SHP77 treated with DMSO at 0.1 percent for 48 hours (cell line): ENCODE data around the gene PIK3IP1.

Experiments
- DNase-seq: peaks from one replicate; lab custom pipeline; 2025; lab: John Stamatoyannopoulos, UW

The PIK3IP1 gene

DNA sequence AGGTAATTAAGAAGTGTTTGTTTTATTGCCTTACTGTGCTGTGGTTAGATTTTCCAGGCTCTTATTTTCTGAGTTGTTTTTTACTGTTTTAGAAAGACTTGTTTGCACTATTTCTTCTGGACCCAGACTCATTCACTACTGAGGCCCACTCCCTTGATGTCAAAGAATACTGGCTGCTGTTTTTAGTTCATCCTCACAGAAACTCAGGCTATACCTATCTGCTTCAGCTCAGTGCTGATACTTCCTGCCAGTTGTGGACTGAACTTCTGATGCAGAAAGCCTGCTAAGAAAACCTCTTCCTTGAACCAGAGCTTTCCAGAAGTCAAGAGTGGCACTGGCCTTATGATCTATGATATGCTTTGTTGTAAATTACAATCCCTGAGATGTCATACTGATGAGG lies 15.9 kb upstream of the PIK3IP1 start:
- DNase-seq: no peak

DNA sequence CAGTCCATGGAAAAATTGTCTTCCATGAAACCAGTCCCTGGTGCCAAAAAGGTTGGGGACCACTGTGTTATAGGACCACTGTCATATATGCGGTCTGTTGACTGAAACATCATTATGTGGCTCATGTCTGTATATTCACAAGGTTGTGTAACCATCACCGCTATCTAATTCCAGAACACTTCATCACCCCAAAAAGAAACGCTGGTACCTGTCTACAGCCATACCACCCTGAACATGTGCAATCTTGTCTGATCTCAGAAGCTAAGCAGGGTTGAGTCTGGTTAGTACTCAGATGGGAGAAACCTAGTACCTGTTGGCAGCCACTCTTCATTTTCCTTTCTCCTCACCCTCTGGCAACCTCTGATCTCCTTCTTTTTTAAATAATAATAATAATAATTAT lies 12.9 kb upstream of the PIK3IP1 start:
- no peak for DNase-seq

DNA sequence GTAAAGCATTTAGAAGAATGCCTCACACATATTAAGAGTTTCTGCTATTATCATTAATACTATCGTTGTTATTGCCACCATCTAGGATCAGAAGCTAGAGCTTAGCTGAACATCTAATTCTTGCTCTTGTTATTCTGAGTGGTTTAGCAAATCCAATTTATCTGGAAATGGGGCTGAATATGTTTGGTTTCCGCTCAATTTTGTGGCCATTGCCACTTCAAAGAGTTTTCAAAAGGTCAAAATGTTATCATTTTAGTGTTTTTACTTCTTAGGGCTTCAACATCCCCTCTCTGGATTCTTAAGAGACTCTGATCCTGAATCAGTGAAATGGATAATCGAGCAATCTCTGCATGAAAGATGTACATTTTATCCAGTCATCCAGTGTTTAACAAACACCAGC lies 10.2 kb upstream of the PIK3IP1 start:
- DNase-seq: no peak

DNA sequence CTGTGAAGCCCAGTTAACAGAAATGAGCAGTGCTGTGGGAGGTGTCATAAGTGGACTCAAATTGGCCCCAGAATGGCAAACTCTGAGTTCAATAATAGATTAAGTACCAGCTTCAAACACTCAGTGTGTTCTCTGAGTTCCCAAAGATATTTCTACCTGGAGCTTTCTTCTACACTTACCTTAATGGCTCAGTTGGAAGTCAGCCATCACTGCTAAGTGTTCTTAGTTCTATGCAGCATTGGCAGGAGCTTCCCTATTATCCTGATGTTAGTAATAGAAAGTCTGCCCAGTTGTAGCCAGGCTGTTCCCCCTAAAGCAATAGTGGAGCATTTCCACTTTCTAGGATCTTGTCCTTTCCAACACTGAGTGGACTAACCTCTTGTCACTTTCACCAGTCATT lies 9.7 kb upstream of the PIK3IP1 start:
- DNase-seq: no peak

DNA sequence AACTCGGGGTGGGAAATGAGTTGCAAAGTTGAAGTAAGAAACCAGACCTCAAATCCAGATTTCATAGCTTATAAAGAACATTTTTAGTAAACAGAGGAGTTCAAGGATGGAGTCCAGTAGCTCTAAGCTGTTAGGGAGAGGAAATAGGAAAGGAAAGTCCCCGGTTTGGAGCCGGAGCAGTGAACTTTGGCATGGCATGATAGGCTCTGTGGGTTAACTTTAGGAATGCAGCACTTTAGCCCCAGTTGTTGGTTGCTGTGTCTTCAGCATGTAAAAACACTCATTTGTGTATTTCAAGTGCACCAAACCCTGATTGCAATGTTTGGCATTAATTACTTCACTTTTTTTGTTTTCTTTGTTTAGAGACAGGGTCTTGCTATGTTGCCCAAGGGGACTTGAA lies 8.6 kb upstream of the PIK3IP1 start:
- DNase-seq: no peak

DNA sequence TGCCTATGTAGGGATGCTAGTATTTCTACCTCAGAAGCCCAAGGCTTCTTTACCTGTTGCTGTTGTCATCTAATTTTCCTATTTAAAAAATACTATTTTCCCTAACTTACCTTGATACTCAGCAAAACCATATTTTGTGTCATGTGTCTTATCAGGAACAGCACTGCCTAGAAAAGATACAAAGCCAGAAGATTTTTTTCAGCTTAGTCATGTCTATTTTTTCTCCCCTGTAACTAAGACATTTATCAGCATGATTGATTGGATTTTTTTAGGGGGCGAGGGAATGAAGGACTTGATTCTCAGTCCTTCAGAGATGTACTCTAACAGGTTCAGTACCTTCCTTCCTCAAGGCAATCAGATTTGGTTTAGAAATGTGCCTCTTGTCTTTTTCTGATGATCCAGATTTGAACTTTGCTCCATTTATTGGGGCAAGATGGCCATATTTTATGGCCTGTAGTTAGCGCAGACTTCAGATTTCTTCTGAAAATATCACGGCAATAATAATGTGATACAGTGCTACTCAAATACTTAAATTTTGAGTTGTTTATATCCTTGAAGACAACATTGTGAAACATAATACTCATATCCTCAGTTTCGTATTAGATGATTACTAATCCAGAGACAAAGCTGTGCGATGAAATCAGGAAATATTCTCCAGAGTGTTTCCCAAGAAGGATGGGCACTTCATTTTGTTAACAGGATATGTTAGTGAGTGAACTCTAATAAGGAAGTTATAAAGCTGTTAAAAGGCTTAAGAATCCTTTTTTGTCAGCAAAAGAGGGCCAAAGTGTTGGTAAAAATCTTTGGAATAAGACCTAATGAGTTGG lies 3.8 kb upstream of the PIK3IP1 start:
- DNase-seq: no peak

DNA sequence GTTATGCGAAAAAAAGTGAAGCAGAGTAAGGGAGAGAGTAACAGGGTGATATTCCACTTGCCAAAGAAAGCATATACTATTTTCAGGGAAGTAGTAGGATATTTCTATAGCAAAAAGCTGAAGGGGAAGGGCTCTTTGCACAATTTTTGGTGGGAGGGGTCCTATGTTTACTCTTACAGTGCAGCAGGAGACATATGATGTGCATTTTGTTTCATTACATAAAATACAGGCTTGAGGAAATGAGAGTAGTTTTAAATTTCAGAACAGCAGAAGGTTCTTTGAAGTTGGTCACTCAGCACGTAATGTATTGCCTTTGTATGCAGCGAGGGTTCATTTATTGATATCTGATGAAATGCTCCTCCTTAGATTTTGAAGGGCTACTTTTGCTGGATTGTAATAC lies 3.1 kb upstream of the PIK3IP1 start:
- no peak for DNase-seq

DNA sequence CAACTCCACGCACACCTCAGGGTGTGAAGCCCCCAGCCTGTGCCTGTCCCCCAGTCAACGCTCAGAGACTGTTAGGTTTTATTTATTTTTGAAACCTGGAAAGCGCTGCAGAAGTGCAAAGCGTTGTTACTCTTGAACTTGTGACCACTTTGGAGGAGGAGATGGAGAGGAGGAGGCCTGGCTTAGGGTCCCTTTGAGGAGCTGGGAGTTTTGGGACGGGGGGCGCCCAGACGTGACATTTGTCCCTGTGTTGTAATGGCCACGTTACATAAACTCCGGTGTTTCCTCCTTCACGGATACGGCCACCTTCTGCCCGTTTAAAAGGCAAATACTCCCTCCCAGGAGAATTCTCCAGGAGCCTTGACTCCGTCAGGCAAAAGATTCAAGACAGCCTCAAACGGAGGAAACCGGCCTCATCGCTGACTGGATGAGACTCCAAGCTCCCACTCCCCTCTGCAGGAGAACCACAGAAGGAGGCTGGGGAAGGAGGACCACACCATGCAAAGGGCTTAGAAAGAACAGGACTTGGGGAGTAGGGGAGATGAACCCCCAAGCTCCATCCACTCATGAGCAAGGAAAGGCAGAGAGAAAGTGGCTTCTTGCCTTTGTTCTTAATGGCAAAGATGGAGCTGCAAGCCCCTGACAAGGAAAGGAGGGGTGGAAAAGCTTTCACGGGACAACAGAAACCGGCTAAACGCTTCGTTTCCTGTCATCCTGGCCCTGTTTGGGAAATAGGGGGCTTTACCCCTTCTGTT lies 630 bp downstream of the PIK3IP1 start:
- no peak for DNase-seq

DNA sequence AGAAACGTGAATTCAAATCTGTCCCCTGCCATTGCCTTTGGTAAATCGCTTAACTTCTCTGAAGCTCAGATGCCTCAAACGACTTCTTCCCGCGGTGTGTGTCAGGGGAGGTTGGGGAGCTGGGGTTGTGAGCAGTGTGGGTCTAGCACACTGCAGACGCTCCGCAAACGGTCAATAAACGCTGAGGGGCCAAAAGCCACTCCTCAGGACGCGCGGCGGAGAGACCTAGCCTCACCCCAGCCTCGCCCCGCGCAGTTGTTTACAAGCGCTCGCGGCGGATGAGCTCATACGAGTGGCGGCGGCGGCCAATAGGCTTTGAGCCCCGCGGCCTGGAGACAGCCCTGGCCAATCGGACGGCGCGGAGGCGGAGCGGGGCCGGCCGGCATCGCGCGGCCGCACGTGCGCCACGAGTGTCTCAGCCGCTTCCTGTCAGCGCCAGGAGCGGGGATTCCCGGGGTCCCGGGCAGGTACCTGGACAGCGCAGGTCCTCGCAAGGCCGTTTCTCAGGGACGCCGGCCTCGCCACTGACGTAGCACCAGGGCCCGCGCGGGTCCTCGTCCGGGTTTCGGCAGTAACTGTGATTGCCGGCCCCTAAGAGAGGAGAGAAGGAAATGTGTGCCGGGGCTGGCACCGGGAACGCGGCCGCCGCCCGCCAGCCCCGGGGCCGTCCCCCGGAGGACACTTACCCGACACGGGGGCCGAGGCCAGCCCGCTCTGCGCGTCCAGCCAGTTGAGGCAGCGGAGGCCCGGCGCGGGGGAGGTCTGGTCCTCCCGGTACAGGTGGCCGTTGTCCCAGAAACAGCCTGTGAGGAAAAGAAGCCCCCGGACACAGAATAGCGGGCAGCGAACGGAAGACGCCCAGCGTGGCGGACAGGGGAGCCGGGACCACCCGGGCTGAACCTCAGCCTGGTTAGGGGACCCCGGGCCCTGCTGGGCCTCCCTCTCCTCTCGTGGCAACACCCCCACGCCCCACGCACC lies 1.5 kb downstream of the PIK3IP1 start:
- DNase-seq: peak; percentile 80

DNA sequence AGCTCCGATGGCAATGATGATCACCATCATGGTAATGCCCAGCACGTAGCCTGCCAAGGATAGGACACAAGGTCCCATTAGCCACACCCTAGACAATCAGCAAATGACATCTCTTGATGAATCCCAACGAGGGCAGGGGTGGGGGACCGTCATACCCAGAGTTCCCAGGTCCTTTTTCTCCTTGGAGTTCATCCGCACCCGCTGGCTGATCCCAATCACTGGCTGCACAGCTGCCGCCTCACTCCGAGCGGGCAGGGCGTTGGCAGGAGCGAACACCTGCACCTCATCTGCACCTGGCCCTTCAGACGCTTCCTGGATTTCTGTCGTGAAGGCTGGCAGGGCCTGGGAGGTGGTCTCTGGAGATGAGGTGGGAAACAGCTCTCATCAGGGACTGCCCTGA lies 2.9 kb downstream of the PIK3IP1 start:
- DNase-seq: peak; percentile 59

DNA sequence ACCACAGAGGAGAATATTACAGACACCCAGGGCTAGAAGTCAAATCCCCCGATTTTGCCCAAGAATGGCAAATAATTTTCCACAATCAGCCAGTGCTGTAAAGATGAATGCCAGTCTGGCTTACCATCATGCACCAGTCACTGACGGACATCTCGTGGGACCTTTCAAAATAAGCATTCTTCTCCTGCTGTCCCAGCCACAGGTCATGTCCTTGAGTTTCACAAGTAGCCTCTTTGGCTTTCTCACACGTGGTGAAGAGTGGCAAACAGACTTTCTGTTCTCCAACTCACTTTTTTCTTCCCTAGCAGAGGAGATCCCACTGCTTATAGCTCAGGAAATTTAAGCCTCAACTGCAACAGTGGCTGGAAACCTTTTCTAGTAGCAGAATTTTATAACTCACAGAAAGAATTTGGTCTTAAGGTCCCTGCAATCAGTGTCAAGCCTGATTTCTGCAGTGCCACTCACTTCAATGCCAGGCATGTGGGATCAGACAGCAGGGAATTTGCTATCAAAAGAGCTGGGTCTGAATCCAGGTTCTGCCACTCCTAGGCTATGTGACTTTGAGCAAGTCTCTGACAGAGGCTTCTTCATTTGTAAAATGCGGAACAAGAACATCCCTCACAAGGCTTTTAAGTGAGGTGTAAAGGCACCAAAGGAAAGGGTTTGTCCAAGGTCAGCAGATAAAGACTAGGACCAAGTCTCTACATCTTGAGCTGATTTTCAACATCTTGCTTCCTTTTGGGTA lies 3.6 kb downstream of the PIK3IP1 start:
- no peak for DNase-seq

DNA sequence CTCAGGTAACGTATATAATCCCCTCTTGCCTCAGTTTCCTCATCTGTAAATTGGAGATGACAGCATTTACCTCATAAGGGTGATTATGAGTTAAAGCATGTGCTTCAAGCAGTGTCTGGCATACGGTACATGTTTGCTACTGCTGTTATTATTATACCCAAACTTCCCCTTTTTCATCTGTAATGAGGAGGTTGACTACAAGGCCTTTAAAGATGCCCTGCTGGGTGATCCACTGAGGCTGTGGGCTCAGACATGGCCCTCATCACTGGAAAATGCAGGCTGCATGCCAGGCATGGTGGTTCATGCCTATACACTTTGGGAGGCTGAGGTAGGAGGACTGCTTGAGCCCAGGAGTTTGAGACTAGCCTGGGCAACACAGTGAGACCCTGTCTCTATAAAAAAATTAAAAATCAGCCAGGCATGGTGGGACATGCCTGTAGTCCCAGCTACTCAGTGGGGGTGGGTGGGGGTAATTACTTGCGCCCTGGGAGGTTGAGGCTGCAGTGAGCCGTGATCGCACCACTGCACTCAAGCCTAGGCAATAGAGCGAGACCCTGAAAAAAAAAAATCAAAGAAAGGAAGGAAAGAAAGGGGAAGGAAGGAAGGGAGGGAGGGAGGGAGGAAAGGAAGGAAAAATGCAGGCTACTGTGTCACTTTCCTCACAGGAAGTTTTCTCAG lies 4.3 kb downstream of the PIK3IP1 start:
- DNase-seq: no peak

DNA sequence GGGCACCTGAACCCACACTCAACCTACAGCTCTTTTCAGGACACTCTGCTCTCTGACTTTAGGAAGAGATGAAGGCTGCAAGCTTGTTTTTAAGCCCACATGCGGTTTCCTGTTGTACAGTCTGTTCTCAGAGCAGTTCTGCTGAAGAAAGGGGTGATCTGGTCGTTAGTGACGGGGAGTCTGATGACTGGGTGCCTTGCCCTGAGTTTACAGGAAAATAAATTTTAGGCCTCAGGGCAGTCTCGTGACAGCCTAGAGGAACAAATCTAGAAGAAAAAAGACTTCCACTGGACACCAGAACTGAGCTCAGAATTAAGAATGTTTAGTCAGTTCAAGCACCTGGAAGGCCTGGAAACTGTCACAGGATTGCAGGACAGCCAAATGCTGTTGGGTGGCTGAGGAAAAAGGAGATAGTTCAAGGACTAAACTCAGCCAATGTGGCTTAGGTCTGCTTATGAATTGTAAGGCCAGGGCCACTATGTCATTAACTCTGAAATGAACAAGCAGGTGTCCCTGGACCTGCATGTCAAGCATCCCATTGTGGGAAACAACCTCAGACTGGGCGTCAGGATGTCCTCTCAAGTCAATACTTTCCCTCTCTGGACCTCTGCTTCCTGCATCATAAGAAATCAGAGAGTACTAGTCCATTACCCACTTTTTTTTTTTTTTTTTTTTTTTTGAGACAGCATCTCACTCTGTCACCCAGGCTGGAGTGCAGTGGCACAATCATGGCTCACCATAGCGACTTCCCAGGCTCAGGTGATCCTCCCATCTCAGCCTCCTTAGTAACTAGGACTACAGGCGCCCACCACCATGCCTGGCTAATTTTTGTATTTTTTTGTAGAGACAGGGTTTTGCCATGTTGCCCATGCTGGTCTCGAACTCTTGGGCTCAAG lies 5.7 kb downstream of the PIK3IP1 start:
- DNase-seq: no peak

DNA sequence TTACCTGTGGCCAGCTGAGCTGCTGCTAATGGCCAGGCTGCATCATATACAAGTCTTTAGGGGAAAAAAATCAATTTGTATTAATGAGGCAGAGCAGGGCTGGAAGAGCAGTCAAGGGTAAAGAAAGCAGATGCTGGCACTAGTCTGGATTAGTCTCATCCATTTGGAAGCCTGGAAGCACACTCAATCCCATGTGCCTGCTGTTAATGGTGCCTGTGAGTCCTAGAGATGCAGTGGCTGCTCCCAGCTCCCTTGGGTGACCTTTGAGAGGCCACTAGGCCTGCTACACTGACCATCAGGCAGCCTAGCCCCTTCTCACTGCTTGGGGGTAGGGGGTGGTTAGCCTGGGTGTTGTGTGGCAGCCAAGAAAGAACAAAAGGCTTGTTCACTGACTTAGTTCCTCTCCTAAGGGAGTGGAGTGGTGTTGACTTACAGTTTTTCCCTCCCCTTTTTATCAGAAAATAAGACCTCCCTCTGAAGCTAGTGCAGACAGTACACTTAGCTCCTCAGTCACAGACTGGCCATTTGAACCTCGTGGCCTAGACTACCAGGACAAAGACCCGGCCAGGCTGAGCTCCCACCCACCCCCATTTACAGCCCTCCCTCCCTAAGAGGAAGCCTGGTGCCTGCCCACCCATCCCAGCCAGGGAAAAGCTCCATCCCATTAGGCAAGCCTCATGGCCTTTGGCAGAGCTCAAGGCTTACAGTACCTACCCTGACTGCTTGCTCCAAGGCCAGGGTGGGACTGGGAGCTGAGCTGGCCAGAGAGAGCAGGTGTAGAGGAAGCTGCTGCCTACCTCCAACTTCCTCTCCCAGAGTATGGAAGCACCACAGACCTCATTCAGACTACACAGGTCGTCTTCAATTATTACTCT lies 7.8 kb downstream of the PIK3IP1 start:
- no peak for DNase-seq

DNA sequence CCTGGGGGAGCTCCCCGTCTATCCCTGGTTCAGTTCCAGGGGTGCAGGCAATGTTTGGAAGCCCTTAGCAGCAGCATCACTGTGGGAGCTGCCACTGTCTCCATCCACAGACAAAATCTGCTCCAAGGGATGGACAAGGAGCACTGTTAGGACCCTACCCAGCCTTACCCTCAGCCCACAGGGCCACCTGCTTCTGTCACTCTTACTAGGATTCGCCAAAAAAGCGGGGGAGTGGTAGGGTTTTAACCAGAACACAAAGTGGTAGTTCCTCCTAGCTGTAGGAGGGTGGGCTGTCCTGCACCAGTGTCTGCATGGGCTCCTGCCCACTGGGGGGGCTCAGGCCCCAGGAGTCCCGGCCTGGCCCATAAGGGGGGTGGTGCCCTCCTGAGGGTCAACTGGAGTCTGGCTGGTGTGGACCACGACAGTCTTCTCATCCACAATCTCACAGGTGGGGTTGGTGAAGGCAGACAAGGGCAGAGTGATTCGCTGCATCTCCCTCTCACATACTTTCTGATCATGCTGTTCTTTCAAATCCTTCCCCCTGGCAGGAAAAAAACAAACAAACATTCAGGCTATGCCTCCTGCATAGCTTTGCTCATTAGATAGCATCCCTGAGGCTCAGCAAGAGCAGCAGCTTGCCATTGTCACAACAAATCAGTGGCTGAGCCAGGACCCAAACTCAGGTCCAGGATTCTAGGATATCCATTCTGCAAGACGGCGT lies 9.4 kb downstream of the PIK3IP1 start:
- no peak for DNase-seq

DNA sequence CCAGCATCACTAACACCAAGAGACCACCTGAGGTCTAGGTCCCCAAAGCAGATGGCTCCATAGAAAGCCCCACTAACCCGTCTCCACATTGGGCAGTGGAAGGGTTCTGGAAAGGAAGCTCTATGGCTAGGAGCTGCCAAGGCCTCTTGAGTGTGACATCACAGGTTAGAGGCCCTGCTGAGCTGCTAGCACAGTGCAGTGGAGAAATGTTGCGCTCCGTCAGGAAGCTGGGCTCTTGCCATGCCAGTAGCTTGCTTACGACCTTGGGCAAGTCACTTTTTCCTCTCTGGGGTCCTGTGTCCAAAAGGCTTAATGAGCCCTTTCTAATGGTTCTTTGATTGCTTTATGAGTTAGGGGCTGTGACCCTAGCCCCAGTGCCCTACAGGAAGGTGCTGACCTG lies 10.6 kb downstream of the PIK3IP1 start:
- no peak for DNase-seq

DNA sequence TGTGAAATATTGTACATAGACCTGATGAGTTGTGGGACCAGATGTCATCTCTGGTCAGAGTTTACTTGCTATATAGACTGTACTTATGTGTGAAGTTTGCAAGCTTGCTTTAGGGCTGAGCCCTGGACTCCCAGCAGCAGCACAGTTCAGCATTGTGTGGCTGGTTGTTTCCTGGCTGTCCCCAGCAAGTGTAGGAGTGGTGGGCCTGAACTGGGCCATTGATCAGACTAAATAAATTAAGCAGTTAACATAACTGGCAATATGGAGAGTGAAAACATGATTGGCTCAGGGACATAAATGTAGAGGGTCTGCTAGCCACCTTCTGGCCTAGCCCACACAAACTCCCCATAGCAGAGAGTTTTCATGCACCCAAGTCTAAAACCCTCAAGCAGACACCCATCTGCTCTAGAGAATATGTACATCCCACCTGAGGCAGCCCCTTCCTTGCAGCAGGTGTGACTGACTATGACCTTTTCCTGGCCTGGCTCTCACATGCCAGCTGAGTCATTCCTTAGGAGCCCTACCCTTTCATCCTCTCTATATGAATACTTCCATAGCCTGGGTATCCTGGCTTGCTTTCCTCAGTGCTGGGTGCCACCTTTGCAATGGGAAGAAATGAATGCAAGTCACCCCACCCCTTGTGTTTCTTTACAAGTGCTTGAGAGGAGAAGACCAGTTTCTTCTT lies 12.3 kb downstream of the PIK3IP1 start:
- DNase-seq: no peak

DNA sequence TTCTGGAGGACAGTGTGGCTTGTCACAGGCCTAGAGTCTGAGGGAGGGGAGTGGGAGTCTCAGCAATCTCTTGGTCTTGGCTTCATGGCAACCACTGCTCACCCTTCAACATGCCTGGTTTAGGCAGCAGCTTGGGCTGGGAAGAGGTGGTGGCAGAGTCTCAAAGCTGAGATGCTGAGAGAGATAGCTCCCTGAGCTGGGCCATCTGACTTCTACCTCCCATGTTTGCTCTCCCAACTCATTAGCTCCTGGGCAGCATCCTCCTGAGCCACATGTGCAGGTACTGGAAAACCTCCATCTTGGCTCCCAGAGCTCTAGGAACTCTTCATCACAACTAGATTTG lies 13.0 kb downstream of the PIK3IP1 start:
- DNase-seq: no peak
